Mesendoderm (in vitro differentiated cells): ENCODE results near the gene SNX15.

Experiments
- DNase-seq: peaks from one replicate; pipeline ENCODE4 v3.0.0; 2013
- H2AK5ac ChIP-seq: 2 replicates; pipeline ENCODE4 v1.6.1; 2013; ENCODE audit warnings: low read length, inconsistent platforms
- H2BK120ac ChIP-seq: 2 replicates; pipeline ENCODE4 v1.6.1; 2013; ENCODE audit warnings: low read depth, mild to moderate bottlenecking, low read length, moderate library complexity, mixed read lengths
- H2BK15ac ChIP-seq: replicated peaks from 2 replicates; pipeline ENCODE4 v1.6.1; 2013; ENCODE audit warnings: low read depth, mild to moderate bottlenecking, moderate library complexity
- H2BK5ac ChIP-seq: 2 replicates; pipeline ENCODE4 v1.6.1; 2013; ENCODE audit warnings: low read length, inconsistent platforms
- H3K18ac ChIP-seq: 2 replicates; pipeline ENCODE4 v1.6.1; 2013; ENCODE audit warnings: mild to moderate bottlenecking, low read length, mixed read lengths
- H3K23ac ChIP-seq: one replicate; pipeline ENCODE4 v1.6.1; 2013; ENCODE audit warnings: low read length
- H3K27ac ChIP-seq: 2 replicates; pipeline ENCODE4 v1.5.1; 2013; ENCODE audit warnings: low read depth, mild to moderate bottlenecking, inconsistent platforms, low read length, moderate library complexity
- H3K27me3 ChIP-seq: 2 replicates; pipeline ENCODE4 v1.6.1; 2013; ENCODE audit warnings: low read length, control low read depth, mild to moderate bottlenecking, inconsistent platforms; ENCODE audit not compliant: insufficient read depth, poor library complexity
- H3K36me3 ChIP-seq: 2 replicates; pipeline ENCODE4 v1.6.1; 2013; ENCODE audit warnings: low read length, inconsistent platforms; ENCODE audit not compliant: control insufficient read depth, insufficient read depth
- H3K4ac ChIP-seq: one replicate; pipeline ENCODE4 v1.6.1; 2013; ENCODE audit warnings: low read depth, mild to moderate bottlenecking, low read length, moderate library complexity
- H3K4me1 ChIP-seq: 2 replicates; pipeline ENCODE4 v1.6.1; 2013; ENCODE audit warnings: low read depth, low read length, inconsistent platforms; ENCODE audit not compliant: control insufficient read depth
- H3K4me2 ChIP-seq: 2 replicates; pipeline ENCODE4 v1.6.1; 2013; ENCODE audit warnings: low read length
- H3K4me3 ChIP-seq: 2 replicates; pipeline ENCODE4 v1.5.1; 2013; ENCODE audit warnings: mild to moderate bottlenecking, low read length
- H3K56ac ChIP-seq: one replicate; pipeline ENCODE4 v1.6.1; 2013; ENCODE audit warnings: low read length
- H3K79me1 ChIP-seq: 2 replicates; pipeline ENCODE4 v1.6.1; 2013; ENCODE audit warnings: low read length, inconsistent platforms
- H3K79me2 ChIP-seq: 2 replicates; pipeline ENCODE4 v1.6.1; 2013; ENCODE audit warnings: mild to moderate bottlenecking, low read length; ENCODE audit not compliant: control insufficient read depth, insufficient read depth
- H3K9ac ChIP-seq: 2 replicates; pipeline ENCODE4 v1.6.1; 2013; ENCODE audit warnings: low read length, inconsistent platforms
- H4K5ac ChIP-seq: one replicate; pipeline ENCODE4 v1.6.1; 2013; ENCODE audit warnings: low read length
- H4K8ac ChIP-seq: one replicate; pipeline ENCODE4 v1.6.1; 2013; ENCODE audit warnings: low read depth, mild to moderate bottlenecking, control low read depth, low read length, moderate library complexity
- WGBS: extraction: QIAGEN DNeasy Blood & Tissue Kit; methylation state at CpG from one replicate; pipeline ENCODE4 v1.1.7; 2013; ENCODE audit warnings: low lambda C conversion rate, missing lambda C conversion rate; ENCODE audit not compliant: insufficient coverage; ENCODE audit errors: extremely low coverage; 5-methylcytosine and 5-hydroxymethylcytosine counted together

The SNX15 gene

DNA sequence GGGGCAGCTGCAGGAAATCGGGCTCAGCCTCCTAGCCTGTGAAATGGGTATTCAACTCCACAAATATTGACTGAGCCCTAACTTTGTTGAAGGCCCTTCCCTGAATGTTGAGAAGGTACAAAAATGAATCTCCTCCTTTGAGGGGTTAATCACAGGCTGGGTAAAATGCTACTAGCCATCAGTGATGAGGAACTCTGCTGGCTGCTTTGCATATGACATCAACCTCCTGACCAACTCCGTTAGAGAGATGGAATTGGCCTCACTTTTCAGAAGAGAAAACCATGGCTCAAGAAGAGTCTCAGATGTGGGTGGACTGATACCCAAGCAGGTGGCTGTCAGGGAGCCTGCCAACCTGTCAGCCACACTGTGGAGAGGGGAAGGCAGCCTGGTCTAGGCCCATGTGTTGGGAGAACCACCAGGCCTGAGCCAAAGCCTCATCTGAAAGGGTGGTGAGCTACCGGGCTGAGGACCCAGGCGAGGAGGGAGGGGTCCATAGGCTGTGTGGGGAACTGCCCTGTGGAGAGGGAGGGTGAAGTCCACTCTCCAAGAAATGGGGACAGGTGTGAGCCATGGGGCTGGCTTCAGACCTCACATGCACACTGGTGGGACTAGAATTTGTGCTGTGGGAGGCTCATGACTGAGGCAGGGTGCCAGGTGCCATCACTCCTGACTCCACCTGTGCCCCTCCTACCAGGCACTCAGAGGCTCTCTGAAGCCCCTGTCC, 44.8 kb downstream of the SNX15 start:
- Histone ChIP-seq H3K79me2 (no peaks in the 10 kb centered on the region), H3K4me3 (no peak overlapping the region), H3K4ac (no peak overlapping the region), H3K18ac (no peak overlapping the region), H3K27ac (no peak overlapping the region), H2BK5ac (no peak overlapping the region), H3K4me2 (no peak overlapping the region), H3K9ac (no peak overlapping the region), H4K8ac (no peak overlapping the region), H3K4me1 (no peaks in the 10 kb centered on the region), H2AK5ac (no peak overlapping the region), H2BK120ac (no peak overlapping the region), H2BK15ac (no peak overlapping the region), H3K23ac (no peak overlapping the region), H3K79me1 (peaks cover 3% of the 10 kb centered on the region), H3K27me3 (no peaks in the 10 kb centered on the region), H4K5ac (no peak overlapping the region), H3K36me3 (peaks cover 3% of the 10 kb centered on the region), H3K56ac (no peak overlapping the region)
- WGBS, result no CpG with 5 or more reads among the region's 4 CpGs
- DNase-seq, result no peak

DNA sequence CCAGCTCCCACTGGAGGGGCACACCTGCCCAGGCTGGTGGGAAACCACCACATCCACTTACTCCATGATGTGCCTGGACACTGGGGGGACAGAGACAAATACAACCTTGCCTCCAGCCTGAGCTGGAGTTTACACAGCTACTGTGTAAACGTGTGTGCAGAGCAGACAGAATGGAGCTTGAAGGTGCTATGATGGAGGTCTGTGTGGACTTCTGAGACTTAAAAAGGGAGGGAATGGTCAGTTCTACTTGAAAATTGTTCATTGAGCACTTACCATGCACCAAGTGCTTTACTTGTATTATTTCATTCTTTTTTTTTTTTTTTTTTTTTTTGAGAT, 45.4 kb downstream of the SNX15 start:
- H2BK5ac ChIP-seq, result no peak overlapping the region
- no peak overlapping the region for H3K4ac ChIP-seq

DNA sequence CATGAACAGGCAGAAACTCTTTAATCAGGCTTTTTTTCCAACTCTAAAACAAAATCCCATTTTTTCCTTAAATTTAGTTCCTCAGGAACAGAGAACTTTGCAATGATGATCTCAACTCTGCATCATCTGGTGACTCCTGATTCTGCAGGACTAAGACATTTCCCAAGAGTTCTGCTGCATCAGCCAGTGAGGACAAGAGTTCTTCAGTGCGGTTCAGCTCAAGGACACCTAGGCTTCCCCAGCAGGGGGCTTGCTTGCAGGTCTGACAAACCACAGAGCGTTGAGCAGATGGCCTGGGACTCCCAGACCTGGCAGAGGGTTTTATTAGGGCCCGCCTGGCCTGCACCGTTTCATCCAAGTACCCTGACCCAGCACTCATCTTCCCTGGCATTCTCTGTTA, 50.2 kb downstream of the SNX15 start:
- Histone ChIP-seq H2BK15ac (no peak overlapping the region), H2AK5ac (no peak overlapping the region), H3K4me2 (no peak overlapping the region), H3K18ac (no peak overlapping the region), H3K79me2 (peaks cover 21% of the 10 kb centered on the region), H4K5ac (no peak overlapping the region), H3K27me3 (no peaks in the 10 kb centered on the region), H3K27ac (no peak overlapping the region), H3K4ac (no peak overlapping the region), H3K4me1 (no peaks in the 10 kb centered on the region), H3K56ac (no peak overlapping the region), H3K23ac (no peak overlapping the region), H4K8ac (no peak overlapping the region), H2BK120ac (no peak overlapping the region), H3K79me1 (peaks cover 23% of the 10 kb centered on the region), H3K36me3 (peaks cover 21% of the 10 kb centered on the region), H2BK5ac (no peak overlapping the region), H3K9ac (no peak overlapping the region), H3K4me3 (no peak overlapping the region)
- WGBS, result no CpG with 5 or more reads among the region's 4 CpGs
- DNase-seq, result peak; percentile 28

More for the DNA sequence above, 45.4 kb downstream of the SNX15 start:
- H4K8ac ChIP-seq, result no peak overlapping the region
- peaks cover 1% of the 10 kb centered on the region for H3K79me2 ChIP-seq
- no peaks in the 10 kb centered on the region for H3K4me1 ChIP-seq
- peaks cover 5% of the 10 kb centered on the region for H3K79me1 ChIP-seq
- H2BK120ac ChIP-seq, result no peak overlapping the region
- no peak overlapping the region for H3K27ac ChIP-seq
- no peak overlapping the region for H3K4me2 ChIP-seq
- H3K27me3 ChIP-seq, result no peaks in the 10 kb centered on the region
- no peak for DNase-seq
- no peak overlapping the region for H3K56ac ChIP-seq
- H3K4me3 ChIP-seq, result no peak overlapping the region
- H3K9ac ChIP-seq, result no peak overlapping the region
- H3K18ac ChIP-seq, result no peak overlapping the region
- H4K5ac ChIP-seq, result no peak overlapping the region
- WGBS, result no CpG with 5 or more reads among the region's 1 CpG
- H2BK15ac ChIP-seq, result no peak overlapping the region
- H3K36me3 ChIP-seq, result peaks cover 6% of the 10 kb centered on the region
- no peak overlapping the region for H2AK5ac ChIP-seq
- no peak overlapping the region for H3K23ac ChIP-seq

DNA sequence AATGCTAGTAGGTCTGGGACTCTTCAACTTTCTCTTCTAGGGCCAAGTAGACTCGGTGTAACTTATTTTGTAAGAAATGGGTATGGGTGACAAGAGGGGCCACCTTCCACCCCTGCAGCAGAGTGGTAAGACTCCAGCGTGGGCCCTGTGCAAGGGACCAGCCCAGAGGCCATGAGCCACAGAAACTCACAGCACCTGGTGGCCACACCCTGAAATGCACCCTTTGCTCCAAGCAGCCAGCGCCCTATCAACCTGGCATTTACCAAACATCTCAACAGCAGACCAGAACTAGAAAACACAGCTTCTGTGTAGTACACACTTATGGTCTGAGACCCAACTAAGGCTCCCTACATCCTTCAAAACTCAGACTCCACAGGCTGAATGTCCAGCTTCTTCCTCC, 50.9 kb downstream of the SNX15 start:
- DNase-seq, result peak; percentile 57
- H3K27me3 ChIP-seq, result no peaks in the 10 kb centered on the region
- H2BK15ac ChIP-seq, result no peak overlapping the region
- no peak overlapping the region for H4K8ac ChIP-seq
- H4K5ac ChIP-seq, result no peak overlapping the region
- H2BK120ac ChIP-seq, result no peak overlapping the region
- no peak overlapping the region for H3K4ac ChIP-seq
- H3K79me2 ChIP-seq, result peaks cover 27% of the 10 kb centered on the region
- no peak overlapping the region for H3K4me2 ChIP-seq
- H3K27ac ChIP-seq, result no peak overlapping the region
- H3K23ac ChIP-seq, result no peak overlapping the region
- H3K18ac ChIP-seq, result no peak overlapping the region
- H3K56ac ChIP-seq, result no peak overlapping the region
- no peak overlapping the region for H2AK5ac ChIP-seq
- H3K4me1 ChIP-seq, result peaks cover 2% of the 10 kb centered on the region
- WGBS, result no CpG with 5 or more reads among the region's 3 CpGs
- peaks cover 28% of the 10 kb centered on the region for H3K79me1 ChIP-seq
- H3K36me3 ChIP-seq, result peaks cover 21% of the 10 kb centered on the region
- no peak overlapping the region for H2BK5ac ChIP-seq
- no peak overlapping the region for H3K9ac ChIP-seq
- H3K4me3 ChIP-seq, result no peak overlapping the region

DNA sequence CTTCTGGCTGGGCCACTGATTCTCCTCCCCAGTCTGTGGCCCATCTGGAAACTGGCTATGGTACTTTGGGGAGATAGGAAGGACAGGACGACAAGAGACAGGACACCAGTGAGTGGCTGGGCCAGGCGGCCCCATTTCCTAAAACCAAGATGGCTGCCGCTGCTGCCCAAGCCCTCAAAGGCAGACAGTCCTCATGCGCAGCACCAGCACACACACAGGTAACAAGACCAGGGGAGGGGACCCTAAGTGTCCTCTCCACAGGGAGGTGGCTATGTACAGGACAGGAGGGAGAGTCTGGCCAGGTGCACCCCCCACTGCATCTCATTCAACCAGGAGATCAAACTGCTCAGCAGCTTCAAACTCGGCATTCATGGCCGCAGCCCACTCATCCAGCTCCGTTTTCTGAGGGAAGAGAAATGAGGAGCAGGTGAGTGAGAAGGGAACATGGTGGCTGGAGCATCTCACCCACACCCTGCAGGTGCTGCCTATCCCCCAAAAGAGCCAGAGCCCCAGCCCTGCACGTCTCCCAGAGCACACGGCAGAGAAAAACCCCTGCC, 51.6 kb downstream of the SNX15 start:
- Histone ChIP-seq H3K23ac (no peak overlapping the region), H3K4me2 (no peak overlapping the region), H3K36me3 (peaks cover 21% of the 10 kb centered on the region), H3K27ac (no peak overlapping the region), H3K9ac (no peak overlapping the region), H2BK120ac (no peak overlapping the region), H3K79me1 (peaks cover 32% of the 10 kb centered on the region), H4K5ac (no peak overlapping the region), H2BK15ac (no peak overlapping the region), H3K4me1 (peaks cover 2% of the 10 kb centered on the region), H3K27me3 (no peaks in the 10 kb centered on the region), H4K8ac (no peak overlapping the region), H3K79me2 (peaks cover 34% of the 10 kb centered on the region), H3K4ac (no peak overlapping the region), H3K18ac (no peak overlapping the region), H2BK5ac (no peak overlapping the region), H3K4me3 (no peak overlapping the region), H3K56ac (no peak overlapping the region), H2AK5ac (no peak overlapping the region)
- no CpG with 5 or more reads among the region's 9 CpGs for WGBS
- no peak for DNase-seq
